Lower leg skin (tissue), 3 donors: Measurements from ENCODE around the gene KRTAP6-3.

ENCODE experiments used
- CTCF ChIP-seq, 3 donors: fragments of 450-650 bp; IDR thresholded peaks; one replicate each; pipeline ENCODE4 v1.5.1; 2016; ENCODE audit warnings: antibody characterized with exemption in 3 of 3, mild to moderate bottlenecking in 3 of 3, moderate library complexity in 2 of 3
- POLR2A ChIP-seq, 2 donors: fragments of 450-650 bp; IDR thresholded peaks; one replicate each; pipeline ENCODE4 v1.6.1; 2016 to 2017; ENCODE audit warnings: antibody characterized with exemption in 2 of 2, mild to moderate bottlenecking in 1 of 2, moderate library complexity in 1 of 2

GRCh38 chr21:30563630-30564029, 28.6 kb upstream of the KRTAP6-3 start:
- TF ChIP-seq CTCF (IDR thresholded peaks at IDR 0.05) (no peak), POLR2A (IDR thresholded peaks at IDR 0.05) (no peak)
